Right renal pelvis (tissue), 4 donors: ENCODE measurements around the gene EIF1AY. TPM values are rescaled to one million over a fixed set of nuclear protein-coding genes. Genes with fewer than 3 reads are reported as not detected.
"Not testable (repeated sequence)": the region's sequence is repeated elsewhere in the genome, so short reads cannot be mapped to it uniquely, and the experiment has no call there.

ENCODE experiments used
- DNase-seq, 4 donors: peaks; one replicate each; pipeline ENCODE4 v3.0.0-alpha.2; 2013; ENCODE audit warnings: low read depth in 4 of 4, low spot score in 3 of 4, missing footprints in 1 of 4
- polyA plus RNA-seq, 4 donors: library from polyadenylated mRNA; unstranded; fragments of 120-200 nt; gene quantifications; one replicate each; pipeline ENCODE4 v1.2.1, GENCODE V29; 2013; ENCODE audit not compliant: insufficient read length in 4 of 4

Gene EIF1AY
- 10 to 100 TPM; 51.2 to 67.2 (median 63.8) TPM for polyA plus RNA-seq

DNA sequence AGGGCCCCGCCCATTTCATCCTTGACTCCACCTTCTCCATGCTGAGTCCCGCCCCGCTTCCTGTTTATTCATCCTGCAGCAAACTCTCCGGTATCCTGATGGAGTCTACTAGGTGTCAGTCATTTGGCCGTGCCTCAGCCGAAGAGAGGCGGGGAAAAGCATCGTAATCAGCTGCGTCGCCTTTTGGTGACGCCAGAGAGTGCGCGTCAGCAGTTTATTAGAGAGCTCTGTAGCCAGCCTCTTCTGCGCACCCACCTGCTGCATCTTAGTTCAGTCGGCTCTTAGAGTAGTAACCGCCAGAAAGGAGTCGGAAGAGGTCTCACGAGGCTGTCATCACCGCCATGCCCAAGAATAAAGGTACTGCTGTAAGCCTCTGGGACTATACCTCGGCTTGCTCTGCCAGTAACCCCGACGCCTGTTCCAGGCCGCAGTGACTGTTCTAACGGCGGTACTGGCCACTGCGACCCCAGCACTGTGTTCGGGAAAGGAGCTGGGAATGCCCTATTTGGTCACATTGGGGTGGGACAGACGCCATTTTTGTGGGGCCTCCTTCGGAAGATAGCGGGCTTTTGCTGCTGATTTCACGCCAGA lies at the start of gene EIF1AY:
Gene EIF1AY (plus strand): TSS at position 246 of the 591 bp plus-strand sequence. CDS start 96 bp downstream, at position 342.
- DNase-seq = peak; percentile 85 to 87 (median 87)

GRCh38 chrY:20528435-20528834 lies 47.1 kb upstream of the EIF1AY start:
- DNase-seq = no peak

DNA sequence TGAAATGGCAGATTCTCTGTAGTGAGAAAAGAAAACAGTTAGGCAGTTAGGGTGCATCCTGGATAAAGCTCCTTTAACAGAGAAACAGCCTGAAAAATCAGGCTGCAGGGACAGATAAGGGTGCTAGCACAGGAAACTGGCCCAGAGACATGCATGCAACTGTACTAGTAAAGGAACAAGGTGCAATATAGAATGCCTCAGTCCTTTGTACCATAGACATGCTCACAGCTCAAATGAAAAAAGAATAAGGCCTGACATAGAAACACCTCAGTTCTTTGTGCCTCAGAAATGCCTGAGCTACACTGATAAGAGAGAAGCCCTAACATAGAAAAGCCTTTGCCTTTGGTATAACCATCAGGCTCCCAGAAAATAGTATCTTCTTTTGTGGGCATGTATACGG lies 37.4 kb upstream of the EIF1AY start:
- no peak for DNase-seq

GRCh38 chrY:20538933-20539332 lies 36.6 kb upstream of the EIF1AY start:
- DNase-seq = no peak

GRCh38 chrY:20544451-20544960 lies 31.1 kb upstream of the EIF1AY start:
- DNase-seq = no peak

DNA sequence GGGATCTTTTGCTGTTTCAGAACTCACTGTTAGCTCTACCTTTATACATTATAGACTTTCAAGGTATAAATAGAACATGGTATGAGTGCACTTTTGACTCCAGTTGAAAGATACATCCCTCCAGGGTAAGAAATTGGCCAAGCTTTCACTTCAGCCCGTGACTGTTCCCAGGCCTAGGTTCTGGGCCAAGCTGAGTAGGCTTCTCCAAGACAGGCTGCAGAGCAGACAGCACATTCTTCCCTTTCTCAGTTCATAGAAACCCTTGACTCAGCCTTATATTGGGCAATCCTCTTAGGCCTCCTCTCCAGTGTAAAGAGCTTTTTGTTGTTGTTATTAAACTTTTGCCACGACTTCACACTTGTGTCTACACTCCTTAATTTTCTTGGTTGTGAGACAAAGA lies 29.5 kb upstream of the EIF1AY start:
- no peak for DNase-seq

GRCh38 chrY:20549289-20549688 lies 26.3 kb upstream of the EIF1AY start:
- no peak for DNase-seq

- no peak for DNase-seq
These were observed 23.7 kb upstream of the EIF1AY start for GRCh38 chrY:20551840-20552239.

DNA sequence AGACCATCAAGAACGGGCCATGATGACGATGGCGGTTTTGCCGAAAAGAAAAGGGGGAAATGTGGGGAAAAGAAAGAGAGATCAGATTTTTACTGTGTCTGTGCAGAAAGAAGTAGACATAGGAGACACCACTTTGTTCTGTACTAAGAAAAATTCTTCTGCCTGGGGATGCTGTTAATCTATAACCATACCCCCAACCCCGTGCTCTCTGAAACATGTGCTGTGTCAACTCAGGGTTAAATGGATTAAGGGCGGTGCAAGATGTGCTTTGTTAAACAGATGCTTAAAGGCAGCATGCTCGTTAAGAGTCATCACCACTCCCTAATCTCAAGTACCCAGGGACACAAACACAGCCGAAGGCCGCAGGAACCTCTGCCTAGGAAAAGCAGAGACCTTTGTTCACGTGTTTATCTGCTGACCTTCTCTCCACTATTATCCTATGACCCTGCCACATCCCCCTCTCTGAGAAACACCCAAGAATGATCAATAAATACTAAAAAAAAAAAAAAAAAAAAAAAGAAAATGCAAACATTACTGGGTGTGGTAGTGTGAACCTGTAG lies 22.7 kb upstream of the EIF1AY start:
- DNase-seq = not testable (repeated sequence)

GRCh38 chrY:20555820-20556219 lies 19.8 kb upstream of the EIF1AY start:
- no peak for DNase-seq

DNA sequence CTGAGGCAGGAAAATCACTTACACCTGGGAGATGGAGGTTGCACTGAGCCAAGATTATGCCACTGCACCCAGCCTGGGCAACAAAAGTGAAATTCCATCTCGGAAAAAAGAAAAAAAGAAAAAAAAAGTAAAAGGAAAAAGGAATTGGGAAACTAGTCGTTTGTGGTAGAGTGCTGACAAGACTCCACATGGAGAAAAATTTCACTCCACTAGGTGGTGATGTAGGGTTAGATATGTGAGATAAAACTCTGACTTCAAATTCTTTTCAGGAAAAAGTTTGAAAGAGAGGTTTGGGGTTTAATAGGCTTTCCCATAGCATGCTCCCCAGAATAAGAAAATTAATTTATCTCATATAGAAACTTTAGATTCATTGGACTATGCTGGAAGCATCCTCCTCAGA lies 16.9 kb upstream of the EIF1AY start:
- DNase-seq = no peak

DNA sequence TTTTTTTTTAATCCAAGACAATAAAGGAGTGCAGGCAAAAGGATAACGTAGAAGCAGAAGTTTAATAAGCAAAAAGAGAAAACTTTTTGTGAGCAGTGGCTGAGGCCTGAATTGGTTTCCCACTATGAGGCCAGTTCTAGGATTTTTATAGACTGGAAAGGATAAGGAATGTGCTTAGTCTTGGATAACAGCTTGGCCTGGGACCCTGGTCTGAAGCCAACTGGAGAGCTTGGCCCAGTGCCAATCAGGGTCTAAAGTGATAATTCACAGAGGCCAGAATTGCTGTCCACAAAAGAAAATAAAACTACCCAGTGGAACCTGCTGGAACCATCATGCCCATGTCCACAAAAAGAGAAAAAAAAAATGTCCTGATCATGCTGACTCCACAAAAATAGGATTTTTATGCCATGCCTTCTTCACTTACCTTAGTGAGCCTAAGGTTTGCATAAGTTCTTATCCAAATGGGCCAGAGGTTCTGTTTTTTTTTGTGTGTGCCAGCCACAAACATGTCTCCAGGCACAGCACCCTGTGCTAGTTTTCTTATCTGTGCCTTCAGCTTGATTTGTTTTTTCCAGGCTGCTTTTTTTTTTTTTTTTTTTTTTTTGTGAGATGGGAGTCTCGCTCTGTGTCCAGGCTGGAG lies 15.6 kb upstream of the EIF1AY start:
- no peak for DNase-seq

DNA sequence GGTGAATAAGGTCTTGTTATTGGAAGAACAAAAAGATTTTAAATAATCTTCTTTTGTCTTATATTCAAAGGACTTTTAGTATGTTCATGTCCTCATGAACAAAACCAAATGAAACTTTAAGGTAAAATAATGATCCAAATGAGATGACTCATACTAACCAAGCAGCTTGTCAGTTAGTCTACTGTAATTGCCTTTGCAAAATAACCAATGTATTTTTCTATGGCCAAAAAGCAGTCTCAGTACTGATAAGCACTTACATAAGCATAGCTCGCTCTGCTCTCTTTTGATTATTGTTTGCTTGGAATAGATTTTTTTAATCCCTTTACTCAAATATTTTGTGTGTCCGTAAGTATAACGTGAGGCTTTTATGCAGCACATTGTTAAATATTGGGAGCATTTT lies 4.3 kb upstream of the EIF1AY start:
- no peak for DNase-seq

DNA sequence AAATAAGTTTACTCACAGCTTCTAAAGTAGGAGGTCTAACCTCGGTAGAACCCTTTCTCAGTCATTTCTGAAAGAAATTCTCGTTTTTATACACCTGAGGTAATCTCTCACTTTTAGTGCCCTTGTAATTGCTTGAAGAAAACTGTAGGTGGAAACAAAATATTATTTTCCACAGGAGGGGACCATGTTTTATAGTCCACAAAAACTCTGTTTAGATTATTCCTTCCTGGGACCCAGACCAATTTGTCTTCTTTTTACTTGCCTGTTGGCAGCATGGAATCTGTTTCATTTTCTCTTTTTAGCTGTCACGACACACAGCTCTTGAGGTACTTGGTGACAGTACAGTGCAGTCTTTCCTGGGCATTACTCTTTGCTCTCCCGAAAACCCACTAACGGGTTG lies 930 bp downstream of the EIF1AY start:
- no peak for DNase-seq

DNA sequence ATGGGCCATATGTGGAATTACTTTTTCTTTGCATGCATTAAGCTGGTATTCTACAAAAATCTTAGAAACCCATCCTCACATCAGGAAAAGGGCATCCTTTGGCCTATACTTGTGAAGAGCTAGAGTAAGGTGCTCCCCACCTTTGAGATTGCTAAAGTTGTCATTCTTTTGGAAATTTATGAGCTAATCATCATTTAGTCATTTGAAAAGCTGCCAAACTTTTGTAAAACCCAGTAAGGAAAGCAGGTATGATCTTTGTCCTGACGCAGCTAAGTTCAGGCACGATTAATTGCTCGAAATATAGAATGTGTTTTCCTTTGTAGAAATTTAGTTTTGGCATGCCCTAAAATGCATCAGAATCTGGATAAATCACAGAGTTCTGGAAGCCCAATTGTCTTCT lies 2.6 kb downstream of the EIF1AY start:
- no peak for DNase-seq

- DNase-seq = no peak
These were observed 6.1 kb downstream of the EIF1AY start for GRCh38 chrY:20581687-20582086.

DNA sequence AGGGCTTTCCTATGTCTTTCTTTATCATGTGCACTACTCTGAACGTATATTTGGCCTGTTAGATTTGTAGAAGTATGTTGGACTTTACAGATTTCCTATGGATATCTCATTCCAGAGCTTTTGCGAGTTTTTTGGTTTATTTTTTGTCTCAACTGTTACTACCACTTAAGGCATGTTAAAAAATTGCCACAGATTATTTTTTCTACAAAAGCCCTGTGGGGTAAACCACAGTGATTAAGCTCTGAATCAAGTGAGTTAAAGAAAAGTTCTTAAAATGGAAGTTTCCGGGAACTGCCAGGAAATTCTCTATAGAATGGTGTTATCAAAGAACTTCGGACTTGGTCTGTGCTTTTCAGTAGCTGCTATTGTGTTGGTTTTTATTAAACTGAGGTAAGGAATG lies 10.6 kb downstream of the EIF1AY start:
- DNase-seq = no peak

Other genes with a start within 250 kb of the EIF1AY start
- gene RPS4Y2, start 180.3 kb downstream of the EIF1AY start, polyA plus RNA-seq = under 1 TPM in 2 of 4 donors, not detected in 2; 0.44 TPM